NCI-H2196 (cell line): Measurements from ENCODE around the gene CEP112.

Source experiments
- DNase-seq: peaks from one replicate; lab custom pipeline; 2025; ENCODE audit not compliant: unreplicated experiment; lab: John Stamatoyannopoulos, UW

The CEP112 gene

DNA sequence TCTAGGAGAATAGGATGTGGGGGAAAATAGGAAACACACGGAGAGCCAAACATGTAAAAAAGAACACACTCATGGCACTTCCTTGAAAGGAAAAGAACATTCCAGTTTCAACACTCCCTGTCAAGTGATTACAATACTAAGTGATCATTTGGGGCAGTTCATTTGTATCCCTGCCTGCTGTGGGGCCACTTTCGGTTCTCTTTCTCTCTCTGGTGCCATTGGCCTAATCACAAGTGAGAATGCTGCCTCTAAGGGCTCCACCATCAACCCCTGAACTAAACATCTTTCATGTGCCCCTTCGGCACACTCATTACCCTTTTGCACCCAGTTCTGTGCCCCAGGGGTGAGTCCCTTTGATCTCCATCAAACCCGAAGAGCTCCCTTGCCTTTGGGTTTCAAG is 197.3 kb downstream of the CEP112 start:
- no peak for DNase-seq

DNA sequence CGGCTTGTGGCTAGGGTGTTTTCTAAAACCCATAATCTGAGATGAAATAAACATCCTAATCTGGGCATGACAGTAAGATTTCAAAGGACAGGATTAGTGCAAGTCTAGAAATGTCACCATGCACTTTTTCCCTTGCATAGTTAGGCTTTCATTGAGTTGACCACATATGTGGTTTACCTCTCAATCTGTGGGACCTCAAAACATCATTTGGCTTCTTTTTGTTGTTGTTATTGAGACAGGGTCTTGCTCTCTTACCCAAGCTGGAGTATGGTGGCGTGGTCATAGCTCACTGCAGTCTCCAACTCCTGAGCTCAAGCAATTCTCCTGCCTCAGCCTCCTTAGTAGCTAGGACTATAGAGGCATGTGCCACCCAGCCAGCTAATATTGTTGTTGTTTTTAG is 197.8 kb downstream of the CEP112 start:
- DNase-seq: no peak

DNA sequence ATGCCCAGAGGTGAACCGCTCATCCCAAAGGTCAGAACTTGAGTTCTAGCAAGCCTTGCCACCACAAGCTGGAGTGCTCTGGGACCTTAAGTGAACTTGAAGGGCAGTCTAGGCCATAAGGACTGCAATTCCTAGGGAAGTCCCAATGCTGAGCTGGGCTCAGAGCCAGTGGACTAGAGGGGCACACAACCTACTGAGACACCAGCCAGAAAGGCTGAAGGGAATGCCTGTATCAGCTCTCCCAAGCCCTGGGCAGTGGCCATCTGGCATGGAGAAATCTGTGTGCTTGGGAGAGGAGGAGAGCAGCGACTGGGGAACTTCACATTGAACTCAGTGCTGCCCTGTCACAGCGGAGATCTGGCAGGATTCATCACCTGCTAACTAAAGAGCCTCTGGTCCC is 201.3 kb downstream of the CEP112 start:
- DNase-seq: no peak

DNA sequence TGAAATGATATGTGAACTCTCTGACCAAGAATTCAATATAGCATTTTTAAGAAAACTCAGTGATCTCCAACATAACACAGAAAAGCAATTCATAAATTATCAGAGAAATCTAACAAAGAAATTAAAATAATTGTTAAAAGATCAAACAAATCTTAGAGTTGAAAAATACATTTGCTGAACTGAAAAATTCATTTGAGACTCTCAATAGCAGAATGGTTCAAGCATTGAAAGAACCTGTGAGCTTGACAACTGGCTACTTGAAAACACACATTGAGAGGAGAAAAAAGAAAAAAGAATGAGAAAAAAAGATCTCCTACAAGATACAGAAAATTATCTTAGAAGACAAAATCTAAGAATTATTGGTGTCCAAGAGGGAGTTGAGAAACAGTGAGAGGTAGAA is 203.5 kb downstream of the CEP112 start:
- DNase-seq: no peak

DNA sequence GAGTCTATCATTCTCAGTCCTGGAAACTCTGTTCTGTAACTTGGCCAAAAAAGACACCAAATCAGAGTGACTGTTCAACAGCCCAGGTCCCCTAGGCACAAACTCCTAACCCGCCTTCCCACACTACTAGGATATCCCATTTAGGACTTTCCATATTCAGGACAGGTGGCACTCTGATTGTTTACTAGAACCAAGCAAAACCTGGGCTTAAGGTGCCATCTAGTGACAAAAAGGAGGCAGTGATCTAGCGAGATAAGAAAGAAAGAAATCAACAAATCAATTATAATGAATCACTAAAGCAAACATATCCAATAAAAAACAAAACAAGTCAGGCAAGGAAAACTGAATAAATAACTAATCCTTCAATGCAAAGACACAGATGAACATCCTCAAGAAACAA is 203.9 kb downstream of the CEP112 start:
- no peak for DNase-seq

DNA sequence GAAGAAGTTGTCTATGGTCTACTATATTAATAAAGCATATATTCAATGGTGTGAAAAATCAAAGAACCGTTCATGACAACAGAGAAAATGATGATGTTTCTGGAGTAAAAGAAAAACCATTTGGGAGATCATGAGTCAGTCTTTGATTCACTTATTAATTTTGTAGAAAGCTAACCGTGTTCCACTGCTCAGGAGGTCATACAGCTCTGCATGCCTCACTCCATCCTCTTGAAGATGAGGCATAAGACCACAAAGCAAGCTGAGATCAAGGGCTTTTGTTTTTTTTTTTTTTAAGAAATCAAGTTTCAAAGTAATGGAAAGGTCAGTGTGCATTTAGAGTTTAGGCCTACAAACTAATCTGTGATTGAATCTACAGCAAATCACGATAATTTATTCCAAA is 206.4 kb downstream of the CEP112 start:
- DNase-seq: no peak

DNA sequence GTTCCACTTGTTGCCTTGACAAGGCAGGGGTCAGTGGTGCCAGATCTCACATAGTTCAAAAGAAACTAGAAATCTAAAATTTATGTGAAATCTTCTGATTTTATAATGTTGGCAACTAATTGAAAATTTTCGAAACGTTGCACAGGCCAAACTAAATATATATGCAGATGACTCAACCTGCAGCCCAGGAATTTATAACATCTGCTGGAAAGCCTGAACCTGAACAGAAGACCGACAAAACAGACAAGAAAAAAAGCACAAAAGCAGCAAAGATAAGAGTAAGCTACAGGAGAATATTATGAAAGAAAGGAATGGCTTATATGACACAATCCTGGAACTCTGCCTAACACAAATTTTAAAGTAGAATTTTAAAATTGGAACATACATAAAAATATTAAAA is 207.6 kb downstream of the CEP112 start:
- no peak for DNase-seq

DNA sequence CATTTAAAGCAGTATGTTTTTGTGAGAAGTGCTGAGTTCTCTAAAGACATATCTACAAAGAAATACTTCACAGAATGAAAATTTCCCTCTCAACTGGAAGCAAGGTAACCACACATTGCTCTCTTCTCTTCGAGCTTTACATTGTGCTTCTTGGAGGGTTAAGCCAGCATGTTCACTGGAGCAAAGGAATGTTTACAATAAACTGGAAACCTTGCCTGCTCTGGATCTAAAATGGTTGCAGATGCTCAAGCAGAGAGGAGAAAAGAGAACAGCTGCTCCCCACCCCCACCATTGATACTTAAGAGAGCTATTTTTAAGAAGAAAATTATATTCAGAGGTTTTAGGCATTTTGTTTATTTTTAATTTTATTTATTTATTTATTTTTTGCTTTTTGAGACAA is 213.1 kb downstream of the CEP112 start:
- DNase-seq: no peak

DNA sequence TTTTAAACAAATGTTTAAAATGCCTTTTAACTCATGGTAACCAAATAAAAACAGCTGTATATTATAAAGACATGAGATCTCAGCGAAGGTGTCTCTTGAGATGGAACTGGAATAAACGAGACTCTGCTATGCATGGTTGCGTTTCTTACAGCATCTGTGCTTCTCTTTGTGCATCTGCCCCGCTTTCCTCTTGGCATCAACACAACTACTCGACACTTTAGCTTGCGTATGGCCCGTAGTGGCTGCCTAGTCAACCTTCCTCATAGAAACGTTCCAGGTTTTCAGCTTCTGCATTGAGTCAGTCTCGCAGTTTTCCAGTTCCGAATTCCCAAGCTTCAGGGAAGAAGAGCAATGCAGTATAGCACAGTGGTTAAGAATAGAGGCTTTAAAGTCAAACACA is 214.9 kb downstream of the CEP112 start:
- DNase-seq: no peak

DNA sequence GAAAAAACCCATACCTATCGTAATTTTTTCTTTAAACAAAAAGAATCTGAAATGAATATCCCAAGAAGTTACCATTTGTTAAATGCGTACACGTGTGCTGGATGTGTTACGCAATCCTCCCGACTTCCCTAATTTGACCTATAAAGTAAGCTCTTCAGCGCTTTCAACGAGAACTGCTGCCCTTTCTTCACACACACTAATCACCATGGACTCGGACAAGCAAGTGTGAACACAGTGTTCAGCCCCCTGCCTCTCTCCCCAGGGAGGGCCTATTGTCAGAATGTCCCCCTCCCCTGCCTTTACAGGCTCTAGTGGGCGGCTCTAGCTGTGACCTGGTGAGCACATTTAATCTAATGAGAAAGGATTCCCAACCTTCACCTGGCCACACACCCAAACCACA is 216.1 kb downstream of the CEP112 start:
- DNase-seq: no peak

DNA sequence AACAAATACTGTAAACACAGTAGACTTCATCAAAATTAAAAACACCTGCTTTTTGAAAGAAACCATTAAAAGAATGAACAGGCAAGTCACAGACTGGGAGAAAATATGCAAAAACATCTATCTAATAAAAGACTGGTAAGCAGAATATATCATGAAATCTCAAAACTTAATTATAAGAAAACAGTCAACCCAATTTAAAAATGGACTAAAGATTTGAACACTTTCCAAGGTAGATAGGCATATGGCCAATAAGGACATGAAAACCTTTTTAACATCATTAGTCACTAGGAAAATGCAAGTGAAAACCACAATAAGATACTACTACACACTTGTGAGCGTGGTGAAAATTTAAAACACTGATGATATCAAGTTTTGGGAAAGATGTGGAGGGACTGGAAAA is 218.7 kb downstream of the CEP112 start:
- DNase-seq: no peak

DNA sequence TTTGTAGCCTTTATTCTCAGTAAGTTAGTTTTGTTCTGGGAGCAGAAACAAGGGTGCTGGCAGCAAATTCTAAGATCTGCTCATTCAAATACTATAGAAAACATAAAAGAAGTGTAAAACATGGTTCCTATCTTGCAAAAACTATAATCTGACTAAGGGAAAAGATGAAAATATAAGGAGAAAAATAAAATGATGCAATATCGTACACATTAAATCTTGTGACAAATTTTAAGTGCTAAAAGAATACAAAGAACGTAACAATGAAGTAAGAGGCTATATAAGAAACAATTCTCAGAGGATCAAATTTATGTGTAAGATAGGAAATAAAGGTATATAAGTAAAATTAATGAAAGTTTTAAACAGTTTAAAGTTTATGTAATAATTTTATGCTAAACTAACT is 224.6 kb downstream of the CEP112 start:
- DNase-seq: no peak

DNA sequence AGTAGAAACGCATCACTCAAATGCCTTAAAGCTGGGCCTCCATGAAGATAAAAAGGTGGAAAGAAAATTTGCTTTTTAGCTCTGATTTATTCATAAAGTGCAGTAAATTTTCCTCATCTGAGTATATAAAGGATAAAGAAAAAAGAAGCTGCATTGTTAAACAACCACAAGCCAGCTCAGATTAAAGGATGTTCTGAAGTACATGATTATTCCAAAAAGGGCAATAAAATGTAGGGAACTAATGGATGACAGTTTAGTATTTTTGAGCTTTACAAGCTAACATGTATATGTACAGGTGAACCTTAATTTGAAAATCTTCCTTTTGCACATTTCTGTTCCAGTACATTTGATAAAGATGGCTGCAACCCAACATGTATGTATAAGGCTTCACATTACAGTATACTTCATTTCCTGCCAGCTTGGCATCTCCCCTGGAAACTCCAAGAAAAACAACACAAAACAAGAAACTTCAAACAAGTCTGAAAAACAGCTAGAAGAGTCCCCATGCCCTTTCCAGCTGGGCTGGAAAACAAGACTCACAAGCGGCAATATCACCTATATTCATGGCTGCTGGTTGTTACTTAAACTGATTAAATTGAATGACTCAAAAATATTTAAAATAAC is 225.7 kb downstream of the CEP112 start:
- no peak for DNase-seq

DNA sequence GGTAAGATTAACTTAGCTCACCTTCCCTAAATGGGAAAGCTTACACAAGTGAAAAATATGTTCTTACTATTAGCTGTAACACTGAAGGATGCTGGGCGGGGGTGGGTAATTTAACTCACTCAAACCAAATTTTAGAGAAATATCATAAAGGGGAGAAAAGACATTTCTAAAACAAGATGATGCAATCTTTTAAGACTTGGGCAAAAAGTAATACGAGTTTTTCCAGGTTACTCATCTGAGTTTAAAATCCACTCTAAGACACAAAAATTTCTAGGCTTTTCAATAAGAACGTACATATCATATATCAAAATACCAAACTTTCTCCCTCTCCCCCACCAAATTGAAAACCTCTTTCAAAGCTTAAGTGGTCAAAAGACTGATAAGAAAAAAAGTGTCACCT is 228.8 kb downstream of the CEP112 start:
- no peak for DNase-seq

DNA sequence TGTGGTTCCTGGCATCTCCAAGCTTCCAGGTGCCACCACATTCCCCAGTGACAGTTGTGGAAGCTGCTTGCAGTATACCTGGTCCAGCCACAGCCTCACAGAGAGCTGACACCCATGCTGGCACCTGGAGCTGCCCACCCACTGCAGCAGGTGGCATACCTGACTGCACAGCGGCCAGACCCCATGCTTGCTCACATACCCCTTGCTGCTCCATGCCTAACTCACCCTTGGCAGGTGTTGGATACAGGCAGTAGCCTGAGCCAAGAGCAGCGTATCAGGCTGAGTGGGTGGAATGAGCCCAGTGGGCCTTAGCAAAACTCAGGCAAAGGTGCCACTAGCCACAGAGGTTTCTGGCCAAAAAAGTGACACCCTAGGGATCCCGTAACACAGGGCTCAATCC is 232.3 kb downstream of the CEP112 start:
- no peak for DNase-seq

DNA sequence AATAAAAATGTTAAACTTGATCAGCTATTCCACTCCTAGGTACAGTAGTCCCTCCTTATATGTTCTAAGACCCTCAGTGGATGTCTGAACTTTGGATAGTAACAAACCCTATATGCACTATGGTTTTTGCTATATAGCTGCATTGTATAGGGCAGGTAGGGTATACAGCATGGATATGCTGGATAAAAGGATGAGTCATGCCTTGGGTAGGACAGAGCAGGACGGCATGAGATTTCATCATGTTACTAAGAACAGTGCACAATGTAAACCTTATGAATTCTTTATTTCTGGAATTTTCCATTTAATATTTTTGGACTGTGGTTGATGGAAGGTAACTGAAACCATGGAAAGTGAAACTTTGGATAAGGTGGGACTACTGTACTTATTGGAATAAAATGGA is 235.1 kb downstream of the CEP112 start:
- DNase-seq: no peak

DNA sequence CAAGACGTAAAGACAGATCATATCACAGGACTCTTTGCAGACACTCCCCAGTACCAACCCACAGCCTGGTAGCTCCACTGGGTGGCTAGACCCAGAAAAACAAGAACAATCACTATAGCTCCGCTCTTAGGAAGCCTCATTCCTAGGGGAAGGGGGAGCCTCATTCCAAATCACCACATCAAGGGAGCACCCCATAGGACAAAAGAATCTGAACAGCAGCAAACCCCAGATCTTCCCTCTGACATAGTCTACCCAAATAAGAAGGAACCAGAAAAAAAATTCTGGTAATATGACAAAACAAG is 237.8 kb downstream of the CEP112 start:
- DNase-seq: no peak

DNA sequence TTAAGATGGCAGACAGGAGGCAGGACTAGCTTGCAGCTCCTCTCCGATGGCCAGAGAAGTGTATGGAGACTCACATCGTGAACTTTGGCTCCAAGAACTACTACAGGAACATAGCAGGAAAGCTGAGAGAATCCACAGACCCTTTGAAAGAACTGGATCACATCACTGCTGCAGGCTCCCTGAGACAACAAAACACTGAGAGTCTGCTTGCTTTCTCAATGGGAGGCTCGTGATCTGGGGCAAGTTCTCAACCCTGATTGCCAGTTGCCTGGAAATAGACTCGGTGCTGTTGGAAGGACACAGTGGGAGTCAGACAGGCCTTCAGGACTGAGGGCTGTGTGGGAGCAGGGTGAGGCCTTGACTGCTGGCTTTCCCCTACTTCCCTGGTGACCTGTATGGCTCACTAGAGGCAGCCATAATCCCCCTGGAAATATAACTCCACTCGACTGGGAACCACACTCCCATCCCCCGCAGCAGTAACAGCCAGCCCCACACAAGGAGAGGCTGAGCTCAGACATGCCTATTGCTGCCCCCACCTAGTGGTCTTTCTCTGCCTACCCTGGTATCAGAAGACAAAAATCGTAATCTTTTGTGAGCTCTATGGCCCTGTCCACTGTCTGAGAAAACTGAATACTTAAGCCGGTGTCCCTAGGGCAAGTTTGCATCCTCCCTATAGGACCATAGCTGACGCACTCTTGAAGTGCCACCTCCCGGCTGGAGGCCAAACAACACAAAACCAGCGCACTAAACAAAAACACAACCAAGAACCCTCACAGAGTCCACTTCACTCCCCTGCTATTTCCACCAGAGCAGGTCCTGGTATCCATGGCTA is 238.4 kb downstream of the CEP112 start:
- no peak for DNase-seq

DNA sequence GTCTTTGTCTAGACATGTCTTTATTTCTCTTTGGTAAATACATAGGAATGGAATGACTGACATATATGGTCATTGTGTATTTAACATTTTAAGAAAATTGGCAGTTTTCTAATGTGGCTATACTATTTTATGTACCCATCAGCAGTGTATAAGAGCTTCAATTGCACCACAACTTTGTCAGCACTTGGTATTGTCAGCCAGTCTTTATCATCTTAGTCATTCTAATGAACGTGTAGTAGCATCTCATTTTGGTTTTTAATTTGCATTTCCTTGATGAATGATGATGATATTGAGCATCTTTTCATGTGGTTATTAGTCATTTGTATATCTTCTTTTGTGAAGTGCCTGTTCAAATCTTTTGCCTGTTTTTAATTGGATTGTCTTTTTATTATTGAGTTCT is 239.3 kb downstream of the CEP112 start:
- DNase-seq: no peak

DNA sequence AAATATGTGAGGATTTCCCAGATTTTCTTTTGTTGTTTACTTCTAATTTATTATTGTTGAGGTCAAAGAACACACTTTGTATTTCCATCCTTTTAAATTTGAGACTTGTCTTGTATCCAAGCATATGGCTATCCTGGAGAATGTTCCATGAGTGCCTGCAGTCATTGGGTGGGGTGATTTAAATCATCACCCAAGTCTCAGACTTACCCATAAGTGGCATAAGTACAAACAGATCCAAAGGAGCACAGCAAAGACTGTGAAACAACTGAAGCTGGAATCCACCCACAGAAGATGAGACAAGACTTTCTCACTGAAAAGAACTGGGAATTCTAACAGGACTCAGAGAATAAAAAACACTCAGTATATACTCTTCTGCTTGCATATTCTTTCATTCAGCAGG is 239.9 kb downstream of the CEP112 start:
- no peak for DNase-seq

DNA sequence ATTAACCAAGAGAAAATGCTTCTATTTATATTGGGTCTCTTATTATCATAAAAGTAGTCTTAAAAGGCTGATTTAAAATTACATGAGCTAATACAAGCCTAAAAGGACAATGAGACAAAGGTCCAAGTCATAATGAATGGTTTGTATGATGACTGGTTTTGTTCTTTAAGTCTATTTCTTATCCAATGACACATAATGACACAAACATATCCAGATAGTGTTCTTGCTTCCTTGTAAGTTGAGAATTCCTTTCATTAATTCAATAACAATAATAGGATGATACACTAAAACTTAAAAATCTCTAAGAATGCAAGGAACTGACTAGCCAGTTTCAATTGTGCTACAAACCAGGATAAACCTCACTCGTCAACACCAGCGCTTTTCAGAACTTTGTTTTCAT is 244.1 kb downstream of the CEP112 start:
- no peak for DNase-seq

DNA sequence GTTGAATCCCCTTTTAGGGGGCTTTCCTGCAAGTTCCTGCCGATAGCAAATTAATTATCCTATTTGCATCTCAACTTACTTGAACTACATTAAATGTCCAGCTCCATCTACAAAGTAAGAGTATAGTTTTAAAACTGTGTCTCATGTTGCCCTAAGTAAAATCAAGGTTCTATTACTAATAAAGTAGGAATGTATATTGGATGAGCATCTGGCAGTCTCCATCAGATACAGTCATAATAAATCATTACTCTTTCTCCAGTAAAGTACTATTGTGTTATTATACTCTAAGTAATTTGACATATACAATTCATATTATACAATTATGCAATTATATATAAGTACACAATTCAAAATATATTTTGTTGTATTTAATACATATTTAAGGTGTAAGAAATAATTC is 249.3 kb downstream of the CEP112 start:
- DNase-seq: no peak

DNA sequence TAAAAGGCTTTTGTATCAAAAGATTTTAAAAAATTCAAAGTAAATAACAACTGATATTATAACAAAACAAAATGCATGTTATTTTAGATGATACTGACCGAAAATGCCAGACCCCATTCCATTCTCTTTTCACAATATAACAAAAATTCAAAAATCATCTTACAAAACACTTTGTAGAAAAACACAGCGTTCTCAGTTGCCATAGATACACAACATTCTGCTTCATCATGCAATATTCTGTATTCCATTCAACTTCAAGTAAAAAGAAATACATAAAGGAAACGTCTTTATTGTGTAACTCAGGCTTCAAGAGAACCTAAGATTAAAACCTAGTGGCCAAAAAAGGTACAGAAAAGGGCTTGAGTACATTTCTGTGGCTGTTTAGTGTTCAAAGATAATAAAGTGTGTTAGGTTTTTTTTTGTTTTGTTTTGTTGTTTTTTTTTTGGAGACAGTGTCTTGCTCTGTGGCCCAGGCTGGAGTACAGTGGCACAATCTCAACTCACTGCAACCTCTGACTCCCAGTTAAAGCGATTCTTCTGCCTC is 250.5 kb downstream of the CEP112 start:
- DNase-seq: no peak
